ENCODE data around the gene SLC9A3.

- TF ChIP-seq GATA3 (IDR thresholded peaks at IDR 0.05; ENCODE audit: low read depth, low read length) (no peak), GATA2 (IDR thresholded peaks at IDR 0.05; ENCODE audit: low read depth, low read length) (no peak)
These were observed 75.5 kb downstream of the SLC9A3 start for GRCh38 chr5:448766-449090.

All from SH-SY5Y (cell line).